T-helper 2 cell treated with Interferon-gamma antibody and Interleukin-4, amounts not matched to agents 5 μg/mL and 100 μg/mL, for 36 hours (primary cell): ENCODE data around the gene MTHFSD.

ENCODE experiments used
- DNase-seq: peaks from one replicate; pipeline ENCODE4 v3.0.0; 2021; ENCODE audit warnings: low spot score
- H3K27ac Mint-ChIP-seq: one replicate; pipeline ENCODE4 v1.8.0; 2021; ENCODE audit warnings: mild to moderate bottlenecking, mixed read lengths
- H3K27me3 Mint-ChIP-seq: one replicate; pipeline ENCODE4 v1.8.0; 2021; ENCODE audit warnings: low read depth, mixed read lengths
- H3K36me3 Mint-ChIP-seq: one replicate; pipeline ENCODE4 v1.8.0; 2021; ENCODE audit warnings: low read depth, mixed read lengths
- H3K4me1 Mint-ChIP-seq: one replicate; pipeline ENCODE4 v1.8.0; 2021; ENCODE audit warnings: low read depth, mixed read lengths
- H3K4me3 Mint-ChIP-seq: one replicate; pipeline ENCODE4 v1.8.0; 2022; ENCODE audit warnings: mild to moderate bottlenecking, moderate library complexity, mixed read lengths
- H3K9me3 Mint-ChIP-seq: one replicate; pipeline ENCODE4 v1.8.0; 2021; ENCODE audit warnings: mixed read lengths

MTHFSD gene

GRCh38 chr16:86492267-86492960, 62.6 kb downstream of the MTHFSD start:
- peaks cover 55% of the 10 kb centered on the region for H3K27me3 Mint-ChIP-seq
- no peak overlapping the region for H3K4me3 Mint-ChIP-seq
- DNase-seq: no peak
- H3K9me3 Mint-ChIP-seq: no peaks in the 10 kb centered on the region
- H3K4me1 Mint-ChIP-seq: no peaks in the 10 kb centered on the region
- H3K27ac Mint-ChIP-seq: no peak overlapping the region
- no peaks in the 10 kb centered on the region for H3K36me3 Mint-ChIP-seq

GRCh38 chr16:86491640-86492023, 63.4 kb downstream of the MTHFSD start:
- Mint-ChIP-seq H3K27ac (no peak overlapping the region), H3K36me3 (no peaks in the 10 kb centered on the region), H3K4me1 (no peaks in the 10 kb centered on the region), H3K4me3 (no peak overlapping the region), H3K27me3 (peaks cover 50% of the 10 kb centered on the region), H3K9me3 (no peaks in the 10 kb centered on the region)
- no peak for DNase-seq

DNA sequence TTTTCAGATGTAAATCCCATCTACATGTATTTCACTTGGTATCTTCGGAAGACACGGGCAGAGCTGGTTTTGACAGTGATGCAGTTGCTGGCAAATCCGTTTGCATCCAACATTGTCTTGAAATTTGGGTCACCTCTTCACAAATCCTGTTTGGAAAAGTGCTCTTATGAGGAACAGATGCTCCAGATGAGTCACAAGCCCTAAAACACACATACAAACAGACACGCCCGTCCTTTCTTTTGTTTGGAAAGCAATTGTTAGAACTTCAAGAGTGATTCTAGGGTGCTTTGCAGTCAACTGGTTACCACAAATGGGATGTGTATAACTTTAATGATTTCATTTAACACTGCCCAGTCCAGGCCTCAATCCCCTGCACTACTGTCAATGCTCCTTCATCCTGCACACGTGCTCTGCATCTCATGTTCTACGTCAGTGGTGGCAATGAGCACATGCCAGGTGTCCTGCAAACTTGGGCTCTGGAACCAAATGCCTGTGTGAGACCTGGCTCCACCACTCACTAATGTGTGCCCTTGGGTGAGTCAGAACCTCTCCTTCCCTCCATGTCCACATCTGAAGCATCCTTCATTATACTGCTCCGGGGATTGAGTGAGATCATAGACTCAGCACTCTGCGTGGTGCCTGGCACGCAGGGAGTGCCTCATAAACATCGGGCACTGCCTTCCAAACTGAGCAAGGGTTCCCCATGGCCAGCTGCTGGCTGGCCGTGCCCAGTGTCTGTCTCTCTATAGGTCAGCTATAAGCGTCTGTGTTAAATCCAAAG, 64.0 kb downstream of the MTHFSD start:
- DNase-seq: no peak
- Mint-ChIP-seq H3K36me3 (no peaks in the 10 kb centered on the region), H3K4me1 (no peaks in the 10 kb centered on the region), H3K9me3 (no peaks in the 10 kb centered on the region), H3K27me3 (peaks cover 44% of the 10 kb centered on the region), H3K27ac (no peak overlapping the region), H3K4me3 (no peak overlapping the region)

GRCh38 chr16:86485746-86486145, 69.3 kb downstream of the MTHFSD start:
- Mint-ChIP-seq H3K9me3 (no peaks in the 10 kb centered on the region), H3K36me3 (no peaks in the 10 kb centered on the region)

GRCh38 chr16:86484240-86484639, 70.8 kb downstream of the MTHFSD start:
- Mint-ChIP-seq H3K27ac (no peak overlapping the region), H3K9me3 (no peaks in the 10 kb centered on the region), H3K36me3 (no peaks in the 10 kb centered on the region), H3K27me3 (no peaks in the 10 kb centered on the region), H3K4me1 (no peaks in the 10 kb centered on the region), H3K4me3 (no peak overlapping the region)
- no peak for DNase-seq

More at GRCh38 chr16:86485746-86486145, 69.3 kb downstream of the MTHFSD start:
- DNase-seq: no peak
- peaks cover 5% of the 10 kb centered on the region for H3K27me3 Mint-ChIP-seq
- no peak overlapping the region for H3K27ac Mint-ChIP-seq
- no peaks in the 10 kb centered on the region for H3K4me1 Mint-ChIP-seq
- H3K4me3 Mint-ChIP-seq: no peak overlapping the region

GRCh38 chr16:86481607-86482006, 73.4 kb downstream of the MTHFSD start:
- peaks cover 11% of the 10 kb centered on the region for H3K27me3 Mint-ChIP-seq

DNA sequence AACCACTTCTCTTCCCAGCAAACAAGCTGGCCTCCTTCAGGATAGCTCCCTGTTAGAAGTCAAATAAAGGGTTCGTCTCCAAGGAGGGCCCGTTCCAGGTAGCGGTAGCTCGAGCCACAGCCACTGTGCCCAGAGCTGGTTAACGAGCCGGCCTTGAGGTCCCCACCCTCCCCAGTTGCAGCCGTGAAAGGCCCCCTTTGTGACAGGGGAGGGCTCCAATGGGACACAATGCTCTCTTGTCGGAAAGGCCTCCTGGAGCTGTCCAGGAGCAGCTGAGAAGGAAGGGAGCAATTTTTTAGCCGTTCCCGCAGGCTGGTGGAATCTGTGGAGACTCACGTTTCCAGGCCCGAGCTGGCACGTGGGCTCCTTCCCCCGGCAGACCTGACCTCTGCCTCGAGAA, 74.6 kb downstream of the MTHFSD start:
- Mint-ChIP-seq H3K27me3 (peaks cover 17% of the 10 kb centered on the region), H3K4me1 (no peaks in the 10 kb centered on the region), H3K36me3 (no peaks in the 10 kb centered on the region), H3K4me3 (no peak overlapping the region), H3K9me3 (no peaks in the 10 kb centered on the region), H3K27ac (no peak overlapping the region)
- DNase-seq: no peak

More at GRCh38 chr16:86481607-86482006, 73.4 kb downstream of the MTHFSD start:
- no peaks in the 10 kb centered on the region for H3K4me1 Mint-ChIP-seq
- no peak overlapping the region for H3K4me3 Mint-ChIP-seq
- no peaks in the 10 kb centered on the region for H3K9me3 Mint-ChIP-seq
- DNase-seq: no peak
- H3K36me3 Mint-ChIP-seq: no peaks in the 10 kb centered on the region
- H3K27ac Mint-ChIP-seq: no peak overlapping the region
